ENCODE data around the gene S1PR5.
A peak's percentile ranks its signal among the peaks of the same experiment; 100 is the strongest.

S1PR5 gene

DNA sequence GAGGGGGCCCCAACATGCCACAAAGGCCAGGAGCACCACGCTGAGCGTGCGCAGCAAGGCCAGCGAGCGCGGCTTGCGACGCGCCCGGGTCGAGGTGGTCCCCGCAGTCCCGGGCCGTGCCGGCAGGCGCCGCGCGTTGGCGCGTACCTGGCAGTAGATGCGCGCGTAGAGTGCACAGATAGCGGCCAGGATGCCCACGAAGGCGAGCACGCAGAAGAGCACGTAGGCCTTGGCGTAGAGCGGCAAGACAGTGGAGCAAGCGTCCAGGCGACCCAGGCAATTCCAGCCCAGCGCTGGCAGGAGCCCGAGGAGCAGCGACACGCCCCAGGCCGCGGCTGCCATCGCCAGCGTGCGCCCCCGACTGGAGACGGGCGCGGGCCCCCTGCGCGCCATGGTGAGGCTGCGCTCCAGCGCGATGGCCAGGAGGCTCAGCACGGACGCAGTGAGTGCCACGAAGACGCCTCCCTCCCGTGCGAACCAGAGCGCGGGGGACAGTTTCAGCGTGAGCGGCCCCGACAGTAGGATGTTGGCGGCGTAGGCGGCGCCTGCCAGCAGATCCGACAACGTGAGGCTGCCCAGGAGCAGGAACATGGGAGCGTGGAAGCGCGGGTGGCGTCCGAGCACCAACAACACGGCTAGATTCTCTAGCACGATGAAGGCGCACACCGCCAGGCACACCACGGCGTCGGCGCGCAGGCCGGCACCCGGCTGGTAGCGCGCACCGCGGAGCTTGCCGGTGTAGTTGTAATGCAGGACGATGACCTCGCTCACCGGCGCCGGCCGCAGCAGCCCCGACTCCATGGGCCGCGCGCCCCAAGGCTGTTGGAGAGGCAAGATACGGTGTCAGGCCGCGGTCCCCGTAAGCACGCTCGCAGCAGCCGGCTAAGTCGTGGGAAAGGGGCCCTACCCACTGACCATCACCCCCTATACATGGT, 2.8 kb downstream of the S1PR5 start:
- DNase-seq = peak; percentile 72

DNA sequence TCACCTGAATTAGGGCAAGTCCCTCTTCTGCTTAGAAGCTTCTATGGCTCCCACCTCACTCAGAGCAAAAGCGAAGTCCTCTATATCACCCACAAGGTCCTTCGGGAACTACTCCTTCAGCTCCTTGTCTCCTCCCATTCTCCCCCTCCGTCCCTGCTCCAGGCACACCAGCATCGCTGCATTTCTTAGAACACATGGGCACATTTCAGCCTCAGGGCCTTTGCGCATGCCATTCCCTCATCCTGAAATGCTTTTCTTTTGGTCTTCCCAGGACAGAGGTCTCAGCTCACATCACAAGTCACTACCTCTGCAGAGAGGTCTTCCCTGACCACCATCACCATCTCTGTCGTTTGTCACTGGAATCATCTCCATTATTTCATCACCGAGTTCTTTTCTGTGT, 4.0 kb downstream of the S1PR5 start:
- DNase-seq = no peak

DNA sequence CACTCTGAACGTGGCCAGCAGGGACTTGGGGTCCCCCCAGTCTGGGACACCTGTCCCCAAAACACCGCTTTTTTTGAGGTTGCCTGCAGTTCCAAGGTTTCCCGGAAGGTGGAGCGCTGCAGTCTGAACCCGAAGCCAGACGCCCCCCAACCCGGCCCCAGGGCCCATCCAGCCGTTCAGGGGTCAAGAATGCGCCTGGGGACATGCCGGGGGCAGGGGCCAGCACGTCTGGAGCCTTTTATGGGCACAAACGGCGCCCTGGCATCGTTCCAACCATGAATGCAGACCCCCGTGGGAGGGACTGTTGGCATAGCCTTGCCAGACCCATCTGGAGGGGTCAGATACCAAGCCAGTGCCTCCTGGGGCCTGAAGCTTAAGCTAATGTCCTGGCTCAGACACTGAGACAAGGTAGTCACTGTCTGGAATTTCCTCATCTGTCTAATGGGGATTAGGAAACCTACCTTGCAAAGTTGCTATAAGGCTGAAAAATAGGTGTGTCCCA, 6.9 kb downstream of the S1PR5 start:
- DNase-seq = peak; percentile 63

DNA sequence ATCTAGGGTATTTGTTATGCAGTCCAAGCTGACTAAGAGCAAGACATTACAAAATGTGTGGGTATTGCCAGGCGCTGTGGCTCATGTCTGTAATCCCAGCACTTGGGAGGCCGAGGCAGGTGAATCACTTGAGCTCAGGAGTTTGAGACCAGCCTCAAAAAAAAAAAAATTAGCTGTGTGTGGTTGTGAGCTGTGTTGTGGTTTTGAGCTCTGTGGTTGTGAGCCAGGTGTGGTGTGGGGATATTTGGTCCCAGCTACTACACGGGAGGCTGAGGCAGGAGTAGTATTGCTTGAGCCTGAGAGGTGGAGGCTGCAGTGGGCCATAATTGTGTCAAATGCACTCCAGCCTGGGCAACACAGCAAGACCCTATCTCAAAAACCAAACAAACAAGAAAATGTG, 8.5 kb downstream of the S1PR5 start:
- no peak for DNase-seq

DNA sequence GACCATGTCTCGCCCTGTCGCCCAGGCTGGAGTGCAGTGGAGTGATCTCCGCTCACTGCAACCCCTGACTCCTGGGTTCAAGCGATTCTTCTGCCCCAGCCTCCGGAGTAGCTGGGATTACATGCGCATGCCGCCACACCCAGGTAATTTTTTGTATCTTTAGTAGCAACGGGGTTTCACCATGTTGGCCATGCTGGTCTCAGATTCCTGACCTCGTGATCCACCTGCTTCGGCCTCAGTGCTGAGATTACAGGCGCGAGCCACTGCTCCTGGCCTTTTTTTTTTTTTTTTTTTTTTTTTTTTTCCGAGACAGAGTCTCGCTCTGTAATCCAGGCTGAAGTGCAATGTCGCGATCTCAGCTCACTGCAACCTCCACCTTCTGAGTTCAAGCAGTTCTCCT, 9.2 kb downstream of the S1PR5 start:
- no peak for DNase-seq

DNA sequence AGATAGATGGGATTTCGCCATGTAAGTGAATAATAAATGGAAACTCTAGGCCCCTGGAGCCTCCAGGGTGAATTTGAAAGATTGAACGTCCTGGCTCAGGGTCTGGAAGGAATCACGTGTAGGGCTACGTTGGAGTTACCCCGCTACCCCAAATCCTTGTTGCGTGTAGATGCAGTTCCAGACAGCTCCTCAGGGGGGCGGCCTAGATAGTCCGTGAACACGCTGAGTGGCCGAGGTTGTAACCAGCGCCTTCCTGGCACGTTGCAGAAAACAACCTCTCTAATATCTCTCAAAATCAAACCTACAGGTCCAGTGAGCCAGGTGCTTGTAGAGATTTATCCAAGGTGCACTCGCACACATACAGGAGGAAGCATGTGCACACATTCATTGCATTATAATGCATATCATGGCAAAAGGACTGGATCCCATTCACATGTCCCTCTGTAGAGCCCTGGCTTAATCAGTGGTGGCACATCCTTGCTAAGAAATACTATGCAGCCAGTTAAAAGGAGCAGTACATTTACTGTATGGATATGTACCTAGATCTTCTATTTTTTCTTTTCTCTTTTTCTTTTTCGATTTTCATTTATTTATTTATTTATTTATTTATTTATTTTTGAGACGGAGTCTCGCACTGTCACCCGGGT, 11.5 kb downstream of the S1PR5 start:
- DNase-seq = peak; percentile 36

DNA sequence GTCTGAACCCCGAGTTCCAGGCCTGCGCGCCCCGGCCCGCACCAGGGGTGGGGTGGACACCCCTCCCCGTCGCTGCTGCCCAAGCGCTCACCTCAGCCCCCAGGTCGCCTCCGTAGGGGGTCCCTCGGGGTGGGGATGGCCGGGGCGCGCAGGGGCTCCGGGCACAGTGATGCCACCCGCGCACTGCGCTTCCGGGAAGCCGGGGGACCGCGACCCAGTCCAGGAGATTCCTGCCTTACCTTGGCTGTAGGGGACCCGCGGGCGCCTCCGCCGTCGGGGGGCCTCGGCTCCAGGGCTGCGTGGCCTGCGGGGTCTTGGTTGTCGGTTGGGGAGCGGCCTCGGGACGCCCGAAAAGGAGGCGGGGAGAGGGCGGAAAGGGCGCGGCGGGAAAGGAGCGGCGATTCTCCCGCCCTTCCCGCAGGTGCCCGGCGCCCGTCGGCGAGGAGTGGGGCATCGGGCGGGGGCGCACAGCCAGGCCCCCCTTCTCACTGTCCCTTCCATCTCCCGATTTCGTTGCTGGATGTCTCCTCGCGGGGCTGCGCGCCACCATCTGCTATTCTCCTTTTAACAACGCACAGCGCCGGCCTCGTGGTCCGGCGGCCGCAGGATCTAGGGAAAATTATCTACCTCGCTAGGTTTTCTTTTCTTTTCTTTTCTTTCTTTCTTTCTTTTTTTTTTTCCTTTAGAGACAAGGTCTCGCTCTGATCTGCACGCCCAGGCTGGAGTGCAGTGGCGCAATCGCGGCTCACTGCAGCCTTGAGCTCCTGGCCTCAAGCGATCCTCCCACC, 14.1 kb downstream of the S1PR5 start, which contains the start of gene KEAP1:
KEAP1 (minus strand) TSS at position 355 of the 788 bp plus-strand sequence. CDS start 3,323 bp downstream, outside the sequence.
- peak; percentile 93 for DNase-seq

DNA sequence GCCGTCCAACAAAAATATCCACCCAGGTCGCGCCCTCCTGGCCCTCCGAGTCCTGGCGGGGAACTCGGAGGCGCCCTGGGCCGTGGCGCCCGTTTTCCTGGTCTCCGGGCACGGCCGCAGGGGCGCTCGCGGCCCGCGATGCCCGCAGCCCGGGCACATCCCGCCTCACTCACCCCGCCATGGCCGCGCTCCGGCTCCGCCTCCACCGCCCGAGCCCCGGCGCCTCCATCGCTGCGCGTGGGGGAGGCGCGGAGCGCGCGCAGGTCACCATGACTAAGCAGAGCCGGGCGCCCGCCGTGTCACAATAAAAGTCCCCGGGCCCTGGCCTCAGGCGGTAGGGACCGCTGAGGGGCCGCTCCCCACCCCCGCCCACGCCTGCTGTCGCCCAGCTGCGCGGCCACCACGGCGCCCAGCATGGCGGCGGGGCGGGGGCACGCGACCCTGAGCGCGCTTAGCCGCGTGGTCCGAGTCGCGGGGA, 14.7 kb downstream of the S1PR5 start:
- peak; percentile 92 for DNase-seq

DNA sequence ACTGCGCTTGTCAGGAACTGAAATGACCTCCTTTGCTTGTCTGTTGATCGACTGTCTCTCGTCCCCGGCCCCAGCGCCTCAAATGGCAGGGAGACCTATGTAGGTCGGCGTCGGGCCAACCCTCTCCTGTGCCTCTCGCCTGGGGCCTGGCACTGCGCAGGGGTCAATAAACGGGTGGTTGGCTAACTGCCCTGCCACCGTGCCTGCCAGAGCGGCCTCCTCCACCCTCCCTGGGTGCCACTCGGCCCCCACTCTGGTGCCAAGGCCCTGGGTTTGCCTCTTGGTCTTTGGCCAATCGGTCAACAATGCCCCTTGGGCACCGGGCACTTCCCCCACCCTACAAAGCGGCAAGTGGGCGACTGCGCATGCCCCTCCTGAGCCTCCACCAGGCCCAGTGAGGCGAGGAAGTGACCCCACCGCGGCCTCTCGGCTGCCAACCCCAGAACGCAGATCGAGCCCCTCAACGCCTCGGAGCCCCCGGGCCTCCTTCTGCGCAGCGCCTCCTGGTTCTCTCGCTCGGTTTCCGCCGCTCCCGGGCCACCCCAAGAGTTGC, 15.2 kb downstream of the S1PR5 start:
- no peak for DNase-seq

DNA sequence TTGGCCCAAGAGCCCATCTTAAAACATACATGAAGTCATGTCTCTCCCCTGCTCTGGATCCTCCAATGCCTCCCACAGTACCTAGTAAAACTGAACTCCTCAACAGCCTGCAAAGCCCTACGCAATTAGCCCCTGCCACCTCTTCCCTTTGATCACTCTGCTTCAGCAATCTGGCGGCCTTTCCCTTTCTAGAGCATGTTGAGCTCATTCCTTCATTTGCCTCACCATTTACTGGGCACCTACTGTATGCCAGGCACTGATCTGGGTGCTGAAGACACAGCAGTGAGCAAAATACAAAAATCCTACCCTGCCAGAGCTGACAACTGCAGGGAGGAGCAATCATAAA, 17.0 kb downstream of the S1PR5 start:
- DNase-seq = no peak

DNA sequence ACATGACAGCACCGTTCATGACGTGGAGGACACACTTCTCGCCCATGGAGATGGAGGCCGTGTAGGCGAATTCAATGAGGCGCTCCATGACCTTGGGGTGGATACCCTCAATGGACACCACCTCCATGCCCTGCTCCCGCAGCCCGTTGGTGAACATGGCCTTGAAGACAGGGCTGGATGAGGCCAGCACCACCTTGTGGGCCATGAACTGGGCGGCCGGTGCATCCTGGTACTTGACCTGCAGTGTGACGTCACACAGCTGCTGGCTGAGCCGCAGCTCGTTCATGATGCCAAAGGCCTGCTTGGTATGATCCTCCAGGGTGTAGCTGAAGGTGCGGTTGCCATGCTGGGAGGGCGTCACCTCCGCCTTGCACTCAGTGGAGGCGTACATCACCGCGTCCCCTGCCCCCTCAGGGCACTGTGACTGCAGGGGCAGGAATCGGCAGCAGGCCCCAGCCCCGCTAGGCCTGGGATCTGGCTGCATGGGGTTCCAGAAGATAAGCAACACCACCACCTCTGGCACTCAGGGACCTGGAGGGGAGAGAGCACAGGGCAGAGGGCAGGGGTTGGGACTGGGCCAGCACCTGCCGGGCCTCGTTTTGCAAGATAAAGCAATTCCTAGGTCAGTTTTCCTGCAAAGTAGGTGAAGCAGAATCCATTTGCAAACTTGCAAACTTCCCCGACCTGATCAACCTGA, 17.5 kb downstream of the S1PR5 start:
- DNase-seq = no peak

DNA sequence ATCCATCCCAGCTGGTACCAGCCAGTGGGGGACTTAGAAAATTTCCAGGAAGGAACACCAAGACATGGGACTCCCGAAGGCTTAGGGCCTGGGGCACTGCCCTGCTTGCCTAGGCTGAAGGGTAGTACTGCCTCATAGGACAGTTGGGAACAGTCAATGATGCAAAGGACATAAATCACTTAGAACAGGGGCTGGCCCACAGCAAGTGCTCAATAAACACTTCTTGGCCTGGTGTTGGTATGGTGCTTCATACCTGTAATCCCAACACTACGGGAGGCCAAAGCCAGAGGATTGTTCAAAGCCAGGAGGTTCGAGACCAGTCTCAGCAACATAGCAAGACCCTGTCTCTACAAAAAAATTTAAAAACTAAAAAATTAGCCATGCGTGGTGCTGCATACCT, 19.9 kb downstream of the S1PR5 start:
- no peak for DNase-seq

DNA sequence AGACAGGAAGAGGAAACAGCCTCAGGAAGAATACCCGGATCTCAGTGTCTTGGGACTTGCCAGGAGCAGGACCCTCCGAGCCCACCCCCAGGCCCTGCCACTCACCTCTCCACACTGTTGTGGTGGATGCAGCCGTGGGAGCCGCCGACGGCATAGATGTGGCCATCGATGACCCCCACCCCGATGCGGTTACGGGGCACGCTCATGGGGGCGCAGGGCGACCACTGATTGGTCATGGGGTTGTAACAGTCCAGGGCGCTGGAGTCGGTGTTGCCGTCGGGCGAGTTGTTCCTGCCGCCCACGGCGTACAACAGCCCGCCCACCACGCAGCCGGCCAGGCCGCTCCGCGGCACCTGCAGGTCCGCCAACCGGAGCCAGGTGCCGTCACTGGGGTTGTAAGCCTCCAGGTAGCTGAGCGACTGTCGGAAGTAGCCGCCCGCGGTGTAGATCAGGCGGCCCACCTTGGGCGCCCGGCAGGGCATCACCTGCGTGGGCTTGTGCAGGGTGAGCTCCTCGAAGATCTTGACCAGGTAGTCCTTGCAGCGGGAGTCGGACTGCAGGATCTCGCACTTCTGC, 25.7 kb downstream of the S1PR5 start:
- no peak for DNase-seq

DNA sequence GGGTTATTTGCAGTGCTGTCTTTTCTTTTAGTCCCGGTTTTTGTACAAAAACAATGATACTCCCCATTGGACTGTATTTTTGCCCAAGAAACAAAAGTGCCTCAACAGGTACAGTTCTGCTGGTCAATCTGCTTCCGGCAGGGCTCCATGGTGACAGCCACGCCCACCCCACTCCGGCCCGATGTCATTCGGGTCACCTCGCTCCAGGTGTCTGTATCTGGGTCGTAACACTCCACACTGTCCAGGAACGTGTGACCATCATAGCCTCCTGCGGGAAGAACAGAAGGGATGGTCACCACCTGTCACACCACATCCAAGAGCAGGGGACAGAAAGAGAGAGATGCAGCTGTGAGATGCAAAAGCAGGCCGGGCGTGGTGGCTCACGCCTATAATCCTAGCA, 30.7 kb downstream of the S1PR5 start:
- DNase-seq = no peak

DNA sequence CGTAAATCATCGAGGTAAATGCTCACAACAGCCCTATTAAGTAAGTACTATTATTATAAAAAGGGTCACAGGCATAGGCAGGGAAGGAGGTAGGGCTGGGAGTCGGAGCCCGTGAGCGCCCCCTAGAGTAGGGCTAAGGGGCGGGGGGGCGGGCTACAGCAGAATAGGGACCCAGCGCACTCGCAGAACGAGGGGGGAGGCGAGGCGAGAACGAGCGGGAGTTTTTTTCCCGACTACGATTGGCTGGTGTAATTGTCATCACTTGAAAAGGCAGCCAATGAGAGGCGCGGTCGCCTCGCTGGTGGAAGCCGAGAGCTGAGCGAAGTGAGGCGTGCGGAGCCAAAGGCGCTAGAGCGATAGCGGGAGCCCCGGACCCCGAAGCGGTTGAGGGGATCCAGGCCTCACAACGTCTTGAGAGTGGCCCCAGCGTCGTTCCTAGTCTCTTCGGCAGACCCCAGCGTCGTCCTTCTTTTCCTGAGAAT, 38.3 kb downstream of the S1PR5 start:
- peak; percentile 65 for DNase-seq

DNA sequence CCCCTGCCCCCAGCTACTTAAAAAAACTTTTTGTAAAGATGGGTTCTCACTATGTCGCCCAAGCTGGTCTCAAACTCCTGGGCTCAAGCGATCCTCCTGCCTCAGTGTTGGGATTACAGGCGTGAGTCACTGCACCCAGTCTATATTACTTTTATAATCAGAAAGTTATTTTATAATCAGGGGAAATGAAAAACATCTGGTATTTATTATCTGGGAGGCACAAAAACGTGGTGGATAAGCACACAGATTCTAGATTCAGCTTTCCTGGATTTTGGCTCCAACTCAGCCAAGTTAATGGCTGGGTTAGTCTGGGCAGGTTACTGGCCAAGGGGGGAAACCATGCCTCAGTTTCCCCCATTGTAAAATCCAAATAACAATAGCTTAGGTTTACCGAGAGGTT, 38.8 kb downstream of the S1PR5 start:
- DNase-seq = no peak

DNA sequence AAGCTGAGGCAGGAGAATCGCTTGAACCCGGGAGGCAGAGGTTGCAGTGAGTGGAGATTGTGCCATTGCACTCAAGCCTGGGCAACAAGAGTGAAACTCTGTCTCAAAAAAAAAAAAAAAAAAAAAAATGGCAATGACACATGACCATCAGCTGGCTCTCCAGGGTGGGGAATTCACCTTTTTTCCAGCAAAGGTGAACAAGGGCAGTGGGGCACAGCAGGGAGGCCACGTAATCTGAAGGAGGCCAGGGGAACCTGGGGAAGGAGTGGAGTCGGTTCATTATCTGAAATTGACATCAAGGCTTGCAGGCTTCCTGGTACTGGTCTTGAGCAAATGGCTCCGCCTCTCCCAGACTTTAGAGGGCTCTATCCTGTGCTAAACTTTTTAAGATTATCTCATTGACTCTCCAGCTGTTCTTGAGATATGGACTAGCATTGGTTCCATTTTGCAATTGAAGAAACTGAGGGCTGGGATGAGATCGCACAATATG, 42.2 kb downstream of the S1PR5 start:
- DNase-seq = no peak

DNA sequence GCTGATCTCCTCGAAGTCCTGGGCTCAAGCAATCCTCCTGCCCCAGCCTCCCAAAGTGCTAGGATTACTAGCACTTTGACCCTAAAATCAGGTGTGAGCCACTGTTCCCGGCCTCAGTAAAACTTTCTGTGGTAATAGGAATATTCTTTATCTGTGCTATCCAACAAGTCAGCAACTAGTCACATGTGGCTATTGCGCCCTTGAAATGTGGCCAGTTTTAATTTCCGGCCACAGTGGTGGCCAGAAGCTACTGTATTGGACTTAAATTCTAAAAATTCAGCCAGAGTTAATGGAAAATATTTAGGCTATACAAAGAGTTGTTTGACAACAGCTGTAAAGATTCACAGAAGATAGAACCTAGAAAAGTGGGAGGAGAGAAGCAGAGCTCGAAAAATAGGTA, 44.1 kb downstream of the S1PR5 start:
- no peak for DNase-seq

DNA sequence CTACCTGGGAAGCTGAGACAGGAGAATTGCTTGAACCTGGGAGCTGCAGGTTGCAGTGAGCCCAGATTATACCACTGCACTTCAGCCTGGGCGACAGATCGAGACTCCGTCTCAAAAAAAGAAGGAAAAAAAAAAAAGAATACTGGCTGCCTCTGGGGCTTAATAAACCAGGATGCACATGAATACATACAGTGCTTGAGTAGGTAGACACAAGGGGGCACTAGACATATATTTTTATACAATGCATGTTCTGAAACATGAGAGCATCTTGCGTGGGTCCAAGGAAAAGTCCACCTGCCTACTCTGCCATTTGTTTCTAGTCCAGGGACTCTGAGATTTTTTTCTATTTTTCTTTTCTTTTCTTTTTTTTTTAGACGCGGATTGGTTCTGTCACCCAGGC, 45.3 kb downstream of the S1PR5 start:
- DNase-seq = no peak

DNA sequence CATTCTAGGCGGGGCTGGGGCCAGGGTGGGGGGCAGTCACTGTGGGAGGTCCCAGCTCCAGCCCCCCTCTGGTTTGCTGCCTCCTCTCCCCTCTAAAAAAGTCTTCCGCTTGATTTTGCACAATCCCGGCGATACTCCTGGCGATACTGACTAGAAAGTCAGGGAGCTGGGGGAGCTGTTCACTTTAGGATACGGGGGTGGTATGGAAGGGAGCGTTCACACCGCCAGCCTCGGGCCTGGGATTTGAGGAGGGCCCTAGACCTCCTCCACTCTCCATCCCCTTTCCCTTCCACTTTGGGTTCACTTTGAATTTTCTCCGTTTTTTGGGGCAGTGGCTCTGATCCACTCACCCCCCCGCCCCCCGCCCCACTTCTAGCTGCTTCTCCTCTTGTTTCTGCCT, 49.1 kb downstream of the S1PR5 start:
- no peak for DNase-seq

DNA sequence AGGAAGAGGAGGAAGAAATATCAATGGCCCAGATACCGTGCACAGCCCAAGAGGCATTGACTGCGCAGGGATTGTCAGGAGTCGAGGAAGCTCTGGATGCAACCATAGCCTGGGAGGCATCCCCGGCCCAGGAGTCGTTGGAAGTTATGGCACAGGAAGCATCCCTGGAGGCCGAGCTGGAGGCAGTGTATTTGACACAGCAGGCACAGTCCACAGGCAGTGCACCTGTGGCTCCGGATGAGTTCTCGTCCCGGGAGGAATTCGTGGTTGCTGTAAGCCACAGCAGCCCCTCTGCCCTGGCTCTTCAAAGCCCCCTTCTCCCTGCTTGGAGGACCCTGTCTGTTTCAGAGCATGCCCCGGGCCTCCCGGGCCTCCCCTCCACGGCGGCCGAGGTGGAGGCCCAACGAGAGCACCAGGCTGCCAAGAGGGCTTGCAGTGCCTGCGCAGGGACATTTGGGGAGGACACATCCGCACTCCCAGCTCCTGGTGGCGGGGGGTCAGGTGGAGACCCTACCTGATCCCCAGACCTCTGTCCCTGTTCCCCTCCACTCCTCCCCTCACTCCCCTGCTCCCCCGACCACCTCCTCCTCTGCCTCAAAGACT, 50.0 kb downstream of the S1PR5 start:
- DNase-seq = no peak

All from right kidney (tissue), 1 donor.